ENCODE data around the gene EML6. TPM values are rescaled to one million over a fixed set of nuclear protein-coding genes. Genes with fewer than 3 reads are reported as not detected.

EML6 gene
- total and polyA plus RNA-seq, 2 experiments from 2014 or later = 2.7 to 6.2 TPM

- H3K27me3 Mint-ChIP-seq (ENCODE audit: insufficient read depth, low read depth, poor library complexity) = peaks cover 4% of the 10 kb centered on the region
Measured at GRCh38 chr2:54954158-54954557, 230.7 kb downstream of the EML6 start.

More at GRCh38 chr2:54954158-54954557, 230.7 kb downstream of the EML6 start:
- H3K9me3 Mint-ChIP-seq = no peaks in the 10 kb centered on the region; the same call in 2 of the 3 replicates
- Histone ChIP-seq H3K36me3 (ENCODE audit: insufficient read depth) (no peaks in the 10 kb centered on the region), H2AFZ (no peak overlapping the region), H4K20me1 (replicated peaks; ENCODE audit: insufficient read depth) (no peaks in the 10 kb centered on the region), H3F3A (replicated peaks; ENCODE audit: low read depth) (no peaks in the 10 kb centered on the region), H3K4me1 (ENCODE audit: insufficient read depth) (peaks cover 13% of the 10 kb centered on the region; the same call in 1 of the 2 replicates), H3K9me2 (ENCODE audit: insufficient read depth) (no peaks in the 10 kb centered on the region), H3K27ac (ENCODE audit: low read depth) (no peak overlapping the region), H3K4me3 (no peak overlapping the region), H3K79me2 (replicated peaks; ENCODE audit: insufficient read depth) (no peaks in the 10 kb centered on the region), H3K27me3 (ENCODE audit: insufficient read depth) (no peaks in the 10 kb centered on the region), H3K4me2 (no peak overlapping the region)
- H3K36me3 Mint-ChIP-seq (ENCODE audit: low read depth) = no peaks in the 10 kb centered on the region
- TF ChIP-seq POLR2AphosphoS5 (IDR thresholded peaks at IDR 0.05; ENCODE audit: low read depth) (no peak), REST (IDR thresholded peaks at IDR 0.05; ENCODE audit: unreplicated experiment) (no peak), EZH2phosphoT487 (IDR thresholded peaks at IDR 0.05; ENCODE audit: unreplicated experiment) (no peak), CTCF (conservative IDR thresholded peaks at IDR 0.05; ENCODE audit: low read depth in 2 of 2) (no peak), ETS1 (IDR thresholded peaks at IDR 0.05) (no peak), STAT1 (IDR thresholded peaks at IDR 0.05; ENCODE audit: unreplicated experiment) (no peak), EZH2 (IDR thresholded peaks at IDR 0.05; ENCODE audit: low read depth, unreplicated experiment) (no peak), ZNF462 (CRISPR knock-in tag; IDR thresholded peaks at IDR 0.05) (no peak), JUNB (IDR thresholded peaks at IDR 0.05; ENCODE audit: unreplicated experiment) (no peak)
- ATAC-seq = no peak
- DNase-seq (ENCODE audit: low spot score) = no peak
- no peak overlapping the region for H3K4me3 Mint-ChIP-seq
- H3K4me1 Mint-ChIP-seq = peaks cover 20% of the 10 kb centered on the region
- no peak overlapping the region for H3K27ac Mint-ChIP-seq

Measured in GM23338 (cell line).